ENCODE measurements around the gene TICAM1.
"Not testable (repeated sequence)": the region's sequence is repeated elsewhere in the genome, so short reads cannot be mapped to it uniquely, and the experiment has no call there.

TICAM1 gene

DNA sequence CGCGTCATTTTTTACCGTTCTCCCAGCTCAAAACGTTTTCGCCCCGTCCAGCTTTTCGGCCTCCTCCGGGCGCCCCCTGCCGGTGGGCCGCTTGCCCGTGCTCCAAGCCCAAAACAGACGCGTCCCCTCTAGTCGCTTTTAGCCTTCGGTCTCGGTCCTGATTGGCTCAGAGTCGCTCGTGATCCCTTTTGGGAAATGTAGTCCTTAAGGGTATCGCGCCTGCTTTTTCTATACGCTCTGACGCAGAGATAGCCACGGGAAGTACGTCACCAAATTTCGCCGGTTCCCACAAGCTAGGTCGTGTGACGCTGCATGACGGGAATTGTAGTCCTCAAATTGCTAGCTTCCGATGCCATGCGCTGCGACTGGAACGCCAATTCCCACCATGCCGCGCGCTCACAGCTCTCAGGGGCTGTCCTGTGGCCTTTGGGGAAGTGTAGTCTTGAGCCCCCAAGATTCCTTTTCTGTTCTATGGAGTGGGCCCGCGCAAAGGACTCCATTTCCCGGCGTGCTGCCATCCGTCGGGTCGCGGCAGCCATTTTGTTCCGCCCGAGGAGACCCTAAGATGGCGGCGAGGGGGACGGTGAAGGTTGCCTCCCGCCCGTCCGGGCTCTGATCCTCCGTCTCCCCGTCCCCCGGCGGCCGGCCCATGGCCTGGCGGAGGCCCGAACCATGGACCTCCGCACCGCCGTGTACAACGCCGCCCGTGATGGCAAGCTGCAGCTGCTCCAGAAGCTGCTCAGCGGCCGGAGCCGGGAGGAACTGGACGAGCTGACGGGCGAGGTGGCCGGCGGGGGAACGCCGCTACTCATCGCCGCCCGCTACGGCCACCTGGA, 40.1 kb downstream of the TICAM1 start, which contains the start of gene FEM1A:
TSS of gene FEM1A (plus strand) at position 552 of the 836 bp plus-strand sequence. CDS start at position 673, 121 bp downstream.
- peak; percentile 99 for TF ChIP-seq CTCF (IDR thresholded peaks at IDR 0.05; ENCODE audit: low read depth, low read length, missing control alignments)
- in situ Hi-C loops (cut with HindIII; ENCODE audit: low pct_ligation_motif_present, low sequenced_read_pairs) = no loop called here
- peaks cover 11% of the 10 kb centered on the region for H3K36me3 ChIP-seq (replicated peaks)
- peak; percentile 100 for DNase-seq
- H3K27me3 ChIP-seq (replicated peaks) = no peaks in the 10 kb centered on the region
- H3K4me3 ChIP-seq (ENCODE audit: low read depth, low read length) = peak within 1 kb of the TSS; percentile 74
- peak within 1 kb of the TSS; percentile 88 for H3K27ac ChIP-seq

DNA sequence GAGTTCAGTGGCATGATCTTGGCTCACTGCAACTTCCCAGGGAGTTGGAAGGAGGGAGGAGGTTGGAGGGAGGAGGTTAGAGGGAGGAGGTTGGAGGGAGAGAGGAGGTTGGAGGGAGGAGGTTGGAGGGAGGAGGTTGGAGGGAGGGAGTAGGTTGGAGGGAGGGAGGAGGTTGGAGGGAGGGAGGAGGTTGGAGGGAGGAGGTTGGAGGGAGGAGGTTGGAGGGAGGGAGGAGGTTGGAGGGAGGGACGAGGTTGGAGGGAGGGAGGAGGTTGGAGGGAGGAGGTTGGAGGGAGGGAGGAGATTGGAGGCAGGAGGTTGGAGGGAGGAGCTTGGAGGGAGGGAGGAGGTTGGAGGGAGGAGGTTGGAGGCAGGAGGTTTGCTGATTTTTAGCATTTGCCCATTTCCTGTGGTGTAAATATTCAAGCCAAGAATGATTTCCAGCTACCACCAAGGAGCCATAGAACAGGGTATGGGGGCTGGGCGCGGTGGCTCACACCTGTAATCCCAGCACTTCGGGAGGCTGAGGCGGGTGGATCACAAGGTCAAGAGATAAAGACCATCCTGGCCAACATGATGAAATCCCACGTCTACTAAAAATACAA, 45.0 kb downstream of the TICAM1 start:
- H3K27ac ChIP-seq; H3K36me3 ChIP-seq (replicated peaks); H3K4me3 ChIP-seq (ENCODE audit: low read depth, low read length); DNase-seq; H3K27me3 ChIP-seq (replicated peaks); in situ Hi-C loops (cut with HindIII; ENCODE audit: low pct_ligation_motif_present, low sequenced_read_pairs): not testable (repeated sequence)

DNA sequence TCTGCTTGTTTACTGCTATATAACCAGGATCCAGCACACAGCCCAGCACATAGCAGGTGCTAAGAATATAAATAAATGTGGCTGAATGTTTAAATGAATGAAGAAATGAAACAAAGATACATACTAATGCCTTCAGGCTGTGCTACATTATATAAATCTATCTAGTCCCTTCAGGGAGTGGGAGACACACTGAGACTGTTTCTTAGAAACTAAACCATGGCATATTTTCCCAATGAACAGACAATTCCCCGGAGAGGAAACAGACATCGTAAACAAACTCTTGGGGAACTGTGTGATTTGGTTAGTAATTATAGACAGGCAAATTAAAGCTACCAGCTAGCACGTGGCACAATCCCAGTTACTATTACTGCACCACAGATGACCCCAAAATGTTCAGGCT, 49.7 kb downstream of the TICAM1 start:
- in situ Hi-C loops (cut with HindIII; ENCODE audit: low pct_ligation_motif_present, low sequenced_read_pairs) = no loop called here

GRCh38 chr19:4780860-4781259, 50.7 kb downstream of the TICAM1 start:
- H3K4me3 ChIP-seq (ENCODE audit: low read depth, low read length) = no peak overlapping the region
- H3K27ac ChIP-seq = no peak overlapping the region
- H3K36me3 ChIP-seq (replicated peaks) = no peaks in the 10 kb centered on the region
- no peak for TF ChIP-seq CTCF (IDR thresholded peaks at IDR 0.05; ENCODE audit: low read depth, low read length, missing control alignments)
- in situ Hi-C loops (cut with HindIII; ENCODE audit: low pct_ligation_motif_present, low sequenced_read_pairs) = no loop called here
- no peaks in the 10 kb centered on the region for H3K27me3 ChIP-seq (replicated peaks)
- DNase-seq = no peak

More for the DNA sequence above, 49.7 kb downstream of the TICAM1 start:
- no peaks in the 10 kb centered on the region for H3K36me3 ChIP-seq (replicated peaks)
- H3K27ac ChIP-seq = no peak overlapping the region
- no peak for TF ChIP-seq CTCF (IDR thresholded peaks at IDR 0.05; ENCODE audit: low read depth, low read length, missing control alignments)
- no peak overlapping the region for H3K4me3 ChIP-seq (ENCODE audit: low read depth, low read length)
- no peaks in the 10 kb centered on the region for H3K27me3 ChIP-seq (replicated peaks)
- no peak for DNase-seq

DNA sequence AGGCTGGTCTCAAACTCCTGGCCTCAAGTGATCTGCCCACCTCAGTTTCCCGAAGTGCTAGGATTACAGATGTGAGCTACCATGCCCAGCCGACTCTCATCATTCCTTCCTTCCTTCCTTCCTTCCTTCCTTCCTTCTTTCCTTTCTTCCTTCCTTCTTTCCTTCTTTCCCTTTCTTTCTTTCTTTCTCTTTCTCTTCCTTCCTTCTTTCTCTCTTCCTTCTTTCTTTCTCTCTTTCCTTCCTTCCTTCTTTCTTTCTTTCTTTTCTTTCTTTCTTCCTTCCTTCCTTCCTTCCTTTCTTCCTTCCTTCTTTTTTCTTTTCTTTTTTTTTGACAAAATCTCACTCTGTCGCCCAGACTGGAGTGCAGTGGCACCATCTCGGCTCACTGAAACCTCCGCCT, 53.4 kb downstream of the TICAM1 start:
- H3K27me3 ChIP-seq (replicated peaks) = not testable (repeated sequence)

GRCh38 chr19:4776436-4777211, 54.9 kb downstream of the TICAM1 start:
- no peak for TF ChIP-seq CTCF (IDR thresholded peaks at IDR 0.05; ENCODE audit: low read depth, low read length, missing control alignments)
- no peaks in the 10 kb centered on the region for H3K36me3 ChIP-seq (replicated peaks)
- in situ Hi-C loops (cut with HindIII; ENCODE audit: low pct_ligation_motif_present, low sequenced_read_pairs) = no loop called here

More for the DNA sequence above, 53.4 kb downstream of the TICAM1 start:
- DNase-seq; H3K27ac ChIP-seq; H3K4me3 ChIP-seq (ENCODE audit: low read depth, low read length); in situ Hi-C loops (cut with HindIII; ENCODE audit: low pct_ligation_motif_present, low sequenced_read_pairs); H3K36me3 ChIP-seq (replicated peaks): not testable (repeated sequence)

More at GRCh38 chr19:4776436-4777211, 54.9 kb downstream of the TICAM1 start:
- H3K27me3 ChIP-seq (replicated peaks) = no peaks in the 10 kb centered on the region
- no peak for DNase-seq
- no peak overlapping the region for H3K27ac ChIP-seq
- H3K4me3 ChIP-seq (ENCODE audit: low read depth, low read length) = no peak overlapping the region

All from brain microvascular endothelial cell (primary cell).